ENCODE results near the gene RRP36.

DNA sequence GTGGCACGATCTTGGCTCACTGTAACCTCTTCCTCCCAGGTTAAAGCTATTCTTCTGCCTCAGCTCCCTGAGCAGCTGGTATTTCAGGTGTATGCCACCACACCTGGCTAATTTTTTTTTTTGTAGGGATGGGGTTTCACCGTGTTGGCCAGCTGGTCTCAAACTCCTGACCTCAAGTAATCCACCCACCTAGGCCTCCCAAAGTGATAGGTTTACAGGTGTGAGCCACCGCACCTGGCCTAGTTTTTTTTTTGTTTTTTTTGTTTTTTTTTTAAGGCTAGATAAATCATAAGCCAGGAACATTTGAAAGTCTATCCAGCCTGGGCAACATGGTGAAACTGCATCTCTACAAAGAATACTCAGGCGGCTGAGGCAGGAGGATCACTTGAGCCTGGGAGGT lies 10.9 kb downstream of the RRP36 start:
- TF ChIP-seq POLR2A (IDR thresholded peaks at IDR 0.05; ENCODE audit: control extremely low read depth in 1 of 2, low read depth in 2 of 2, low read length in 2 of 2) (no peak), YY1 (IDR thresholded peaks at IDR 0.05; ENCODE audit: low read depth, low read length) (no peak), JUN (IDR thresholded peaks at IDR 0.05; ENCODE audit: low read depth, low read length) (no peak), TBP (IDR thresholded peaks at IDR 0.05; ENCODE audit: low read depth, low read length) (no peak), PHF8 (conservative IDR thresholded peaks at IDR 0.05; ENCODE audit: low read depth, low read length) (no peak), CEBPB (IDR thresholded peaks at IDR 0.05; ENCODE audit: low read depth, low read length) (no peak), SP1 (IDR thresholded peaks at IDR 0.05; ENCODE audit: low read depth, low read length) (no peak), SUZ12 (IDR thresholded peaks at IDR 0.05; ENCODE audit: low read length) (no peak), CHD1 (IDR thresholded peaks at IDR 0.05; ENCODE audit: low read depth, low read length) (no peak)
- TF ChIP-seq, protein P1, sequence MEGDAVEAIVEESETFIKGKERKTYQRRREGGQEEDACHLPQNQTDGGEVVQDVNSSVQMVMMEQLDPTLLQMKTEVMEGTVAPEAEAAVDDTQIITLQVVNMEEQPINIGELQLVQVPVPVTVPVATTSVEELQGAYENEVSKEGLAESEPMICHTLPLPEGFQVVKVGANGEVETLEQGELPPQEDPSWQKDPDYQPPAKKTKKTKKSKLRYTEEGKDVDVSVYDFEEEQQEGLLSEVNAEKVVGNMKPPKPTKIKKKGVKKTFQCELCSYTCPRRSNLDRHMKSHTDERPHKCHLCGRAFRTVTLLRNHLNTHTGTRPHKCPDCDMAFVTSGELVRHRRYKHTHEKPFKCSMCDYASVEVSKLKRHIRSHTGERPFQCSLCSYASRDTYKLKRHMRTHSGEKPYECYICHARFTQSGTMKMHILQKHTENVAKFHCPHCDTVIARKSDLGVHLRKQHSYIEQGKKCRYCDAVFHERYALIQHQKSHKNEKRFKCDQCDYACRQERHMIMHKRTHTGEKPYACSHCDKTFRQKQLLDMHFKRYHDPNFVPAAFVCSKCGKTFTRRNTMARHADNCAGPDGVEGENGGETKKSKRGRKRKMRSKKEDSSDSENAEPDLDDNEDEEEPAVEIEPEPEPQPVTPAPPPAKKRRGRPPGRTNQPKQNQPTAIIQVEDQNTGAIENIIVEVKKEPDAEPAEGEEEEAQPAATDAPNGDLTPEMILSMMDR (IDR thresholded peaks at IDR 0.05; ENCODE audit: control extremely low read depth in 1 of 3, insufficient read depth in 1 of 3, low read depth in 1 of 3, low read length in 3 of 3) = no peak
- TF ChIP-seq, protein P2, sequence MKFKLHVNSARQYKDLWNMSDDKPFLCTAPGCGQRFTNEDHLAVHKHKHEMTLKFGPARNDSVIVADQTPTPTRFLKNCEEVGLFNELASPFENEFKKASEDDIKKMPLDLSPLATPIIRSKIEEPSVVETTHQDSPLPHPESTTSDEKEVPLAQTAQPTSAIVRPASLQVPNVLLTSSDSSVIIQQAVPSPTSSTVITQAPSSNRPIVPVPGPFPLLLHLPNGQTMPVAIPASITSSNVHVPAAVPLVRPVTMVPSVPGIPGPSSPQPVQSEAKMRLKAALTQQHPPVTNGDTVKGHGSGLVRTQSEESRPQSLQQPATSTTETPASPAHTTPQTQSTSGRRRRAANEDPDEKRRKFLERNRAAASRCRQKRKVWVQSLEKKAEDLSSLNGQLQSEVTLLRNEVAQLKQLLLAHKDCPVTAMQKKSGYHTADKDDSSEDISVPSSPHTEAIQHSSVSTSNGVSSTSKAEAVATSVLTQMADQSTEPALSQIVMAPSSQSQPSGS (IDR thresholded peaks at IDR 0.05; ENCODE audit: low read length) = no peak
